ENCODE results near the gene WDR26.

Gene WDR26

DNA sequence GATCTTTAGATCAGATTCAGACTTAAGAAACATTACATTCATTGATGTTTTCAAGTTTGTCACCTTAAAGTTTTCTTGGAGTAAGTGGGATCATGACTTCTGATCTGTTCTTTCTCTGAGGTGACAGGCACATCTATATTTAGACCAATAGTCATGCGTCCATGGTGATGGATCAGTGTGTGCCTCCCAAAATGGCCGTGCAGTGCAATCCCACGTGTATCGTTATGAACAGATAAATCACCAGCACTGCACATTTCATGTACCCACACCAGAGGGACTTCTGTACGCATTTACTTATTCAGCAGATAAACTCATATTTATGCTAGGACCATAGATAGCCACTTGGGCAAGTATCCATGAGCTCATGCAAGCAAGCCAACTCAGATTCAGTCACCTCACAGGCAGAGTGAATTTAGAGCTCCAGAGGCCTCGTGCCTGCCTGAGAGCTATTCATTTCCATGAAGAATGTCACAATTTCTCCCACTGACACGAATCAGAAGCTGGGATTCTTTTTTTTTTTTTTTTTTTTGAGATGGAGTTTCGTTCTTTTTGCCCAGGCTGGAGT is 13.9 kb upstream of the WDR26 start:
- TF ChIP-seq, protein P1, sequence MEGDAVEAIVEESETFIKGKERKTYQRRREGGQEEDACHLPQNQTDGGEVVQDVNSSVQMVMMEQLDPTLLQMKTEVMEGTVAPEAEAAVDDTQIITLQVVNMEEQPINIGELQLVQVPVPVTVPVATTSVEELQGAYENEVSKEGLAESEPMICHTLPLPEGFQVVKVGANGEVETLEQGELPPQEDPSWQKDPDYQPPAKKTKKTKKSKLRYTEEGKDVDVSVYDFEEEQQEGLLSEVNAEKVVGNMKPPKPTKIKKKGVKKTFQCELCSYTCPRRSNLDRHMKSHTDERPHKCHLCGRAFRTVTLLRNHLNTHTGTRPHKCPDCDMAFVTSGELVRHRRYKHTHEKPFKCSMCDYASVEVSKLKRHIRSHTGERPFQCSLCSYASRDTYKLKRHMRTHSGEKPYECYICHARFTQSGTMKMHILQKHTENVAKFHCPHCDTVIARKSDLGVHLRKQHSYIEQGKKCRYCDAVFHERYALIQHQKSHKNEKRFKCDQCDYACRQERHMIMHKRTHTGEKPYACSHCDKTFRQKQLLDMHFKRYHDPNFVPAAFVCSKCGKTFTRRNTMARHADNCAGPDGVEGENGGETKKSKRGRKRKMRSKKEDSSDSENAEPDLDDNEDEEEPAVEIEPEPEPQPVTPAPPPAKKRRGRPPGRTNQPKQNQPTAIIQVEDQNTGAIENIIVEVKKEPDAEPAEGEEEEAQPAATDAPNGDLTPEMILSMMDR (IDR thresholded peaks at IDR 0.05; ENCODE audit: extremely low read depth, missing control alignments): no peak
- no peak for DNase-seq (ENCODE audit: low spot score)

DNA sequence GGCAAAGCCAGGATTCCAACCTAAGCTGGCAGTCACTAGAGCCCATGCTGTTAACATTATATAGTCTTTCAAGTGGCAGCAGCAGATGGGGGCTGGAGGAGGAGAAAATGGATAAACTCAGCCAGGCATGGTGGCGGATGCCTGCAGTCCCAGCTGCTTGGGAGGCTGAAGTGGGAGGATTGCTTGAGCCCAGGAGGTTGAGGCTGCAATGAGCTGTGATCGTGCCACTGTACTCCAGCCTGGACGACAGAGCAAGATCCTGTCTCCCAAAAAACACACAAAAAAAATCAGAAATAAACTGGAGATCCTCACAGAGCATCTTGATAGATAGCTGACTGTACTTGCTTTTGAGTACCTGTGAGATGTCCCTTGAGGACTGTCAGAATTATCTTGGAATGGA is 13.4 kb upstream of the WDR26 start:
- TF ChIP-seq, protein P1 (IDR thresholded peaks at IDR 0.05; ENCODE audit: extremely low read depth, missing control alignments): no peak

DNA sequence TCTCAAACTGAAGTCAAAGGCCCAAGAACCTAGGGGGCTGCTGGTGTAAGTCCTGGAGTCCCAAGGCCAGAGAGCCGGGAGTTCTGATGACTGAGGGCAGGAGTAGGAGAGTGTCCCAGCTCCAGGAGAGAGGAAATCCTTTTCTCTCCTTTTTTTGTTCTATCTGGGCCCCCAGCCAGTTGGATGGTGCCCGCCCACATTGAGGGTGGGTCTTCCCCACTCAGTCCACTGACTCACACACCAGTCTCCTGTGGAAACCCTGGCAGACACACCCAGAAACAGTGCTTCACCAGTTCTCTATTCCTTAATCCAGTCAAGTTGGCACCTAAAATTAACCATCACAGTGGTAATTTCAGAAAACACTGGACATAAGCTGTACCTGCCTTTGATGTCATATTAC is 12.7 kb upstream of the WDR26 start:
- DNase-seq (ENCODE audit: low spot score): no peak
- TF ChIP-seq, protein P1 (IDR thresholded peaks at IDR 0.05; ENCODE audit: extremely low read depth, missing control alignments): no peak

More for the DNA sequence above, 13.4 kb upstream of the WDR26 start:
- DNase-seq (ENCODE audit: low spot score): no peak

DNA sequence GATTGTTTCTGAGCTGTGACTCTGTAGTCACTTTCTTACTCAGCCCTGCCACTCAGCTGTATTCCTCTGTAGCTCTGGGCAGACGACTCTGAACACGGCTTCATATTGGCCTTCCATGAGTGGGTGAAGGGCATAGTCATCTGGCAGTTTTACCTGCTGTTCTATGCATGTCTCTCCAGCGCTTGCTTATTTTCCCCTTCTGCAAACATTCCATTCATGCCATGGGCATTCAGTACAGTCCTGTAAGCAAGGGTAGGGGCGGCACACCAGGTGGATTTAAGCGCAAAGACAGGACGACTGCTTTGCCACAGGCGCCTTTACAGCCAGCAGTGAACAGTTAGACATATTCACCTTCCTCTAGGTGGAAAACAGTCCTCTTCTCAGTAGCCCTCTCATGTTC is 4.4 kb upstream of the WDR26 start:
- no peak for DNase-seq (ENCODE audit: low spot score)
- TF ChIP-seq, protein P1 (IDR thresholded peaks at IDR 0.05; ENCODE audit: extremely low read depth, missing control alignments): no peak

DNA sequence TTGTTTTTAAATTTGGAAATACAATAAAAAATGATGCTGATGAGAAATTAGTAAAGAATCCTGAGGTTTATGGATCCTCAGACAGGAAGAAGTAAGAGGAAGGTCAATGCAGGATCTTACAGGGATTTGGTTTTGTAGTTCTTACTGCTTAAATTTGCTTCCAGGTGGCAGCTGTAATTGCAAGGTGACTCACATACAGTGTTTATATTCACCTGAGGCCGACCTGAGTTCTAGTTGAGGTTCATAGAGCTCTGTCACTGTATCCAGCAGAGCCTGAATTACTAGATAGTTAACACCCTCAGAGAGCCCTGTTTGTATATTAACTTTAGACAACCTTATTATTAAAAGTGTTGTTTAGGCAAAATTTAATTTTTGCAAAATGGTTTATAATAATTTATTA is 1.4 kb upstream of the WDR26 start:
- TF ChIP-seq, protein P1 (IDR thresholded peaks at IDR 0.05; ENCODE audit: extremely low read depth, missing control alignments): no peak
- no peak for DNase-seq (ENCODE audit: low spot score)

DNA sequence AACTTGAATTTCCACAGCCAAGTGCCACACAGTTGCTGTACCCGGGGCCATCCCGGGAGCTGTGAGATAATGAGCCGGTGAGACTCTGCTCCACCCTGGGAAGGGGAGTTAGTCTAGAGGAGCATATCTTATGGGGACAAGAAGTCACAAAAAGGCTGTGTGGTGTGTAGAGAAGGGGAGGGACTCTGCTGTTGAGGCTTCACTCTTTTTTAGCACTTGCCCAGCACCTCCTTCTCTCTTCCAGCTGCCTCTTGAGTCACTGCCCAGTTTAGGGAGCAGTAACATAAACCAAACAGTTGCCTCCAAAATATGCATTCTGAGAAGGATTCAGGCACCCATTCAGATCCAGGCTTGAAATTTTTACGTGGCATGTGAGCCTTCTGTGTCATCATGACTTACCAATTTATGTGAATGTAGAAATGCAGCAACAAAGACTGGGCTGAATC is 744 bp upstream of the WDR26 start:
- peak; percentile 45 for DNase-seq (ENCODE audit: low spot score)
- TF ChIP-seq, protein P1 (IDR thresholded peaks at IDR 0.05; ENCODE audit: extremely low read depth, missing control alignments): no peak

DNA sequence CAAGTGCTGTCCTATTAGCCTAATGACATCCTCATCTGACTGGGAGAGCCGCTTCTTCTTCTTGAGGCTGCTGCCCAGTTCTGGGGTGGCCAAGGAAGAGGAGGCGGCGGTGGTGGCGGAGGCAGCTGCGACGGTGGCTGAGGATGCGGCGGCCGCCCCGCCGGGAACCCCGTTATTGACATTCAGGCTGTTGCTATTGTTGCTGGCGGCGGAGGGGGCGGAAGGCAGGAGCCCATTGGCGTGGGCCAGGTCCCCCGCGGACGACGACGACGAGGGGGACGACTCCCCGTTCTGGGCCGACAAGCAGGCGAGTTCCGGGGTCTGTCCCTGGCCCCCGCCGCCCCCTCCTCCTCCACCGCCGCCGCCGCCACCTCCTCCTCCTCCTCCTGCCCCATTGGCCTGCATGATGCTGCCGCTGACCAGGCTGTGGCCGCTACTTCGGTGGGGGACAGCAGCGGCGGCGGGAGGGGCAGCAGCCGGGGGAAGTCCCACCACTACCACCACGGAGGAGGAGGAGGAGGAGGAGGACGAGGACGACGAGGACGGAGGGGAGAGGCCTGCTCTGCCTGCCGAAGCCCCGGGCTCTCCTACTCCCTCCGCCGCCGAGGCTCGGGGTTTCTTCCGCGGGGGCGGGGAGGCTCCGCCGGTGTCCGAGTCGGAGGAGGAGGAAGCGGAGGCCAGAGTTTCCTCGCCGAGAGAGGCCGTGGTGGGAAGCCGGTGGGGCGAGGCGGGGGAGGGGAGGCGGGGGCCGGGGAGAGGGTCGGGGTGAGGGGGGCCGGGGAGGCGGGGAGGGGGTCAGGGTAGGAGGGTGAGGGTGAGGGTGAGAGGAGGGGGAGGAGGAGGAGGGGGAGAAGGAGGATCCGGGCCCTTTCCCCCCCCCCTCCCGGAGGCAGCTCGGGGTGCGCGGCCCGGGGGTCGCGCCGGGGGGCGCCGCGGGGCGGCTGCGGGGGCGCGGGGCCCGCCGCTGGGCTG is 610 bp downstream of the WDR26 start:
- DNase-seq (ENCODE audit: low spot score): peak; percentile 57
- TF ChIP-seq, protein P1 (IDR thresholded peaks at IDR 0.05; ENCODE audit: extremely low read depth, missing control alignments): no peak
